GM12878 (cell line): Measurements from ENCODE around the gene BMP2.

Source experiments
- CTCF ChIP-seq, 3 experiments: IDR thresholded peaks in 2 of 3; conservative IDR thresholded peaks in 1 of 3; 2 replicates each; pipeline ENCODE4 v1.5.1; 2011; ENCODE audit warnings: low read depth in 3 of 3, low read length in 3 of 3, mild to moderate bottlenecking in 3 of 3, control low read depth in 2 of 3, moderate library complexity in 2 of 3, inconsistent platforms in 1 of 3, mixed read lengths in 1 of 3; ENCODE audit not compliant: control insufficient read depth in 2 of 3, insufficient read depth in 1 of 3; ENCODE audit errors: extremely low read depth in 1 of 3
- EP300 ChIP-seq, 2 experiments: fragments of 150-350 bp in 1 of 2; IDR thresholded peaks; 2 replicates each; pipeline ENCODE4 v1.6.1; 2011 to 2012; ENCODE audit warnings: low read depth in 2 of 2, low read length in 2 of 2, borderline replicate concordance in 1 of 2, improper control_type of control experiment in 1 of 2, inconsistent platforms in 1 of 2; ENCODE audit not compliant: control insufficient read depth in 1 of 2
- REST ChIP-seq: IDR thresholded peaks from 2 replicates; pipeline ENCODE4 v1.6.1; 2012; ENCODE audit warnings: mild to moderate bottlenecking, low read depth, low read length
- SREBF2 ChIP-seq: IDR thresholded peaks from 2 replicates; pipeline ENCODE4 v1.6.1; 2012; ENCODE audit warnings: mild to moderate bottlenecking, low read length
- ZNF274 ChIP-seq: IDR thresholded peaks from one replicate; pipeline ENCODE4 v1.8.0; 2011; ENCODE audit not compliant: insufficient read length, insufficient read depth
- TF ChIP-seq, protein P1 (sequence below): fragments of 450-650 bp; conservative IDR thresholded peaks from 2 replicates; pipeline ENCODE4 v1.6.1; 2017; ENCODE audit warnings: mild to moderate bottlenecking, moderate library complexity

DNA sequence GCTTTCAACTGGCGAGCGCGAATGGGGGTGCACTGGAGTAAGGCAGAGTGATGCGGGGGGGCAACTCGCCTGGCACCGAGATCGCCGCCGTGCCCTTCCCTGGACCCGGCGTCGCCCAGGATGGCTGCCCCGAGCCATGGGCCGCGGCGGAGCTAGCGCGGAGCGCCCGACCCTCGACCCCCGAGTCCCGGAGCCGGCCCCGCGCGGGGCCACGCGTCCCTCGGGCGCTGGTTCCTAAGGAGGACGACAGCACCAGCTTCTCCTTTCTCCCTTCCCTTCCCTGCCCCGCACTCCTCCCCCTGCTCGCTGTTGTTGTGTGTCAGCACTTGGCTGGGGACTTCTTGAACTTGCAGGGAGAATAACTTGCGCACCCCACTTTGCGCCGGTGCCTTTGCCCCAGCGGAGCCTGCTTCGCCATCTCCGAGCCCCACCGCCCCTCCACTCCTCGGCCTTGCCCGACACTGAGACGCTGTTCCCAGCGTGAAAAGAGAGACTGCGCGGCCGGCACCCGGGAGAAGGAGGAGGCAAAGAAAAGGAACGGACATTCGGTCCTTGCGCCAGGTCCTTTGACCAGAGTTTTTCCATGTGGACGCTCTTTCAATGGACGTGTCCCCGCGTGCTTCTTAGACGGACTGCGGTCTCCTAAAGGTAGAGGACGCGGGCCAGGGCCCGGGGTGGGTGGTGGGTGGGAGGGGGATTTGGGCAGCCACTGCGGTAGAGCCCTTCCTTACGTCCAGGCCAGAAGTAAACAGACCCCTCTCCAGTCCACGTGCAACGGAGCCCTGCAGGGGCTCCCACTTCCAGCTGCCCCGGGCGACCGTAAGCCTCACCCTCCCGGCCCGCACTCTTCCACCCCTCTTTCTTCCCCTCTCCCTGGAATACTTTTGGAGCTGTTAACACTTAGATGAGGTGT lies 998 bp downstream of the BMP2 start:
- TF ChIP-seq CTCF (IDR thresholded peaks at IDR 0.05 in 2 of 3, conservative IDR thresholded peaks at IDR 0.05 in 1 of 3; ENCODE audit: control insufficient read depth in 2 of 3, extremely low read depth in 1 of 3, insufficient read depth in 1 of 3, low read depth in 3 of 3, low read length in 3 of 3): no peak
- no peak for TF ChIP-seq SREBF2
- no peak for TF ChIP-seq EP300 (IDR thresholded peaks at IDR 0.05; ENCODE audit: borderline replicate concordance in 1 of 2, control insufficient read depth in 1 of 2, low read depth in 2 of 2, low read length in 2 of 2)
- TF ChIP-seq, protein P1, sequence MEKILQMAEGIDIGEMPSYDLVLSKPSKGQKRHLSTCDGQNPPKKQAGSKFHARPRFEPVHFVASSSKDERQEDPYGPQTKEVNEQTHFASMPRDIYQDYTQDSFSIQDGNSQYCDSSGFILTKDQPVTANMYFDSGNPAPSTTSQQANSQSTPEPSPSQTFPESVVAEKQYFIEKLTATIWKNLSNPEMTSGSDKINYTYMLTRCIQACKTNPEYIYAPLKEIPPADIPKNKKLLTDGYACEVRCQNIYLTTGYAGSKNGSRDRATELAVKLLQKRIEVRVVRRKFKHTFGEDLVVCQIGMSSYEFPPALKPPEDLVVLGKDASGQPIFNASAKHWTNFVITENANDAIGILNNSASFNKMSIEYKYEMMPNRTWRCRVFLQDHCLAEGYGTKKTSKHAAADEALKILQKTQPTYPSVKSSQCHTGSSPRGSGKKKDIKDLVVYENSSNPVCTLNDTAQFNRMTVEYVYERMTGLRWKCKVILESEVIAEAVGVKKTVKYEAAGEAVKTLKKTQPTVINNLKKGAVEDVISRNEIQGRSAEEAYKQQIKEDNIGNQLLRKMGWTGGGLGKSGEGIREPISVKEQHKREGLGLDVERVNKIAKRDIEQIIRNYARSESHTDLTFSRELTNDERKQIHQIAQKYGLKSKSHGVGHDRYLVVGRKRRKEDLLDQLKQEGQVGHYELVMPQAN: no peak
- TF ChIP-seq ZNF274: no peak
- TF ChIP-seq REST: no peak
